HG03135 (cell line): ENCODE results near the gene CAMK2B.

Experiments
- ATAC-seq: cut with Tn5 transposase; IDR thresholded peaks from one replicate; pipeline ENCODE4 v1.9.1; 2021; ENCODE audit warnings: mild to moderate bottlenecking, moderate library complexity; ENCODE audit not compliant: unreplicated experiment

Gene CAMK2B

GRCh38 chr7:44325201-44325671 is at the start of gene CAMK2B:
TSS of gene CAMK2B (minus strand) at chr7:44325594. CDS start at chr7:44325421, 173 bp downstream.
- no peak for ATAC-seq

GRCh38 chr7:44374007-44374763 is 48.8 kb upstream of the CAMK2B start:
- ATAC-seq, result no peak

- no peak for ATAC-seq
Measured at GRCh38 chr7:44373418-44373740, 48.0 kb upstream of the CAMK2B start.

- no peak for ATAC-seq
Measured at GRCh38 chr7:44372560-44373417, 47.4 kb upstream of the CAMK2B start.

DNA sequence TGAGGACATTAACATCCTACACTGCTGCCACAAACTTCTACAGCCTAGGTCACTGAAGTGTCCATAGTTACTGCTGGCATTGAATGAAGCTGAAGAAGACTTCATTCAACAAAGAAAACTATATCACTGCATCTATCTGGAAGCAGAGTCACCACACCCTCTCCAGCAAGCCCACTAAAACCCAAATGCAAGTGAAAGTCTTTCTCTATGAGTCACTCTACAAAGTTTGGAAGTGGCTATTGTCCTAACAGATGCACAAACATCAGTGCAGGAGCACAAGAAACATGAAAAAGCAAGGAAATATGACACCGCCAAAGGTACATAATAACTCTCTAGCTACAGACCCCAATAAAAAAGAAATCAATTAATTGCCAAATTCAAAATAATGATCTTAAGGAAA is 43.5 kb upstream of the CAMK2B start:
- no peak for ATAC-seq

- no peak for ATAC-seq
Measured at GRCh38 chr7:44368455-44368854, 43.1 kb upstream of the CAMK2B start.

GRCh38 chr7:44367475-44368043 is 42.2 kb upstream of the CAMK2B start:
- ATAC-seq, result no peak

DNA sequence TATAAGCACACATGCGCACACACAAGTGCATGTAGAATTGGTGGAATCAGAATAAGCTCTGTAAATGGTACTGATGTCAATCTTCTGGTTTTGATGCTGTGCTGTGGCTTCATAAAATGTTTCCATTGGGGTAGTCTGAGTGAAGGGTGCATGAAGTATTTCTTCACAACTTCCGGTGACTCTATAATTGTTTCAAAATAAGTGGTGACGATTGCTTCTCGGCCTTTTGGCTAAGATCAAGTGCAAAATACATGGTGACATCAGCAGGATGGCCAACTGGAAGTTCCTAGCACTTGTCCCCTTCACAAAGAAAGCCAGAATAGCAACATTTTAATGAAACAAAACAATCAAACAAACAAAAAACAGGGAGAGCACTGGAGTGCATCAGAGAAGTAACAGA is 41.6 kb upstream of the CAMK2B start:
- no peak for ATAC-seq

DNA sequence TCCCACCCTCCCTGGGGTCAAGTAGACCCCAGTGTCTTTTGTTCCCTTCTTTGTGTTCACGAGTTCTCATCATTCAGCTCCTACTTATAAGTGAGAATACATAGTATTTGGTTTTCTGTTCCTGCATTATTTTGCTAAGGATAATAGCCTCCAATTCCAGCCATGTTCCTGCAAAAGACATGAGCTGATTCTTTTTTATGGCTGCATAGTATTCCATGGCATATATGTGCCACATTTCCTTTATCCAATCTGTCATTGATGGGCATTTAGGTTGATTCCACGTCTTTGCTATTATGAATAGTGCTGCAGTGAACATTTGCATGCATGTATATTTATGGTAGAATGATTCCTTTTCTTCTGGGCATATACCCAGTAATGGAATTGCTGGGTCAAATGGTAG is 28.3 kb upstream of the CAMK2B start:
- ATAC-seq, result no peak

- no peak for ATAC-seq
Measured at GRCh38 chr7:44348851-44349781, 23.7 kb upstream of the CAMK2B start.

- ATAC-seq, result no peak
Measured at GRCh38 chr7:44348300-44348699, 22.9 kb upstream of the CAMK2B start.

DNA sequence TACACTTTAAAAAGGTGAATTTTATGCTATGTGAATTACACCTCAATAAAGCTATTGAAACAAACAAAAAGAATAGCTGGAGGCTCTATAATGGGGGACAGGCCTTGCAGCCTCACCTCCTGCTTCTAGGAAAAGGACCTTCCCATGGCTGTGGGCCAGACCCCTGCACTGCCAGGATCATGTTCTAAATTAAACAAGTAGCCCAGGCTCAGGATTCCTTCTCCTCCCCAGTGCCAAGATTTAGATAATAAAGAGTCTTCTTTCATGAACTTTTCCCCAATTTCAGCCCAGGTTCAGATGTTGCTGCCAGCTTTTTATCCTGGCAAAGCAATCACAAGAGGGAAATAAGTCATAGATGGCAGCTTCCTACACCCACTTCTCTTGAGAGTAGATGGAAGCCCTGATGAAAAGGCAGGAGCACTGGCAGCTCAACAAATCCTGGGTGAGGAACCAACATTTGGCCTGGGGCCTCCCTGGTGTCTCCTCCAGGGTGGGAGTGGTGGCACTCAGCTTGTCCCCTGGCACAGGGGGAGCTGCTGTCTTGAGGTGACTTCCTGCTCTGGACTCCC is 22.2 kb upstream of the CAMK2B start:
- ATAC-seq, result no peak

DNA sequence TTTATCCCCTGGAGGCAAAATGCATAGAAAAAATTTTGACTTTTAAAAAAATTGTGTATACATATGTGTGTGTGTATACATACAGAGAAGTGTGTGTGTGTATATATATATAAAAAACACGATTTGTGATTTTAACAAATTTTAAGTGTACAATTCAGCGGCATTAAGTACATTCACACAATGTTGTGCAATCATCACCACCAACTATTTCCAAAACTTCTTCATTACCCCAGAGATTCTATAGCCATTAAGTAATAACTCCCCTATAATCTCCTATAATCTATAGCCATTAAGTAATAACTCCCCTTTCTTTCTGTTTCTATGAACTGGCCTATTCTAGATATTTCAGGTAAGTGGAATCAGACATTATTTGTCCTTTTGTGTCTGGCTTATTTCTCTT is 20.7 kb upstream of the CAMK2B start:
- ATAC-seq, result no peak

DNA sequence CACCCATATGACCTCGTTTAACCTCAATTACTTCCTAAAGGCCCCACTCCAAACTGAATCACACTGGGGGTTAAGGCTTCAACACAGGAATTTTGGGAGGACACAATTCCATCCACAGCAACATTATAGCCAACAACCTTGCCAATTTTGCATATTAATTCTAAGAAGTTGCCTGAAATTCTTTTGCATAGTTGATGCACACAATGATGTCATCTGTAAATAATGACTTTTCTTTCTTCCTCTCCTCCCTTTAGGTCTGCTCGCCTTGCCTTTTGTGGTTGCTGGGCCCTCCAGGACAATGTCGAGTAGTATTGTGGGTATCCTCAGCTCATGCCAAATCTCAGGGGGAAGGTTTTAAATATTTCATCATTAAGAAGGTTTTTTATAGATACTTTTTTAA is 16.0 kb upstream of the CAMK2B start:
- ATAC-seq, result no peak

- no peak for ATAC-seq
Measured at GRCh38 chr7:44338600-44338999, 13.2 kb upstream of the CAMK2B start.

GRCh38 chr7:44336491-44336890 is 11.1 kb upstream of the CAMK2B start:
- ATAC-seq, result no peak

- ATAC-seq, result no peak
Measured at GRCh38 chr7:44335184-44335583, 9.8 kb upstream of the CAMK2B start.

- no peak for ATAC-seq
Measured at GRCh38 chr7:44334734-44335097, 9.3 kb upstream of the CAMK2B start.

DNA sequence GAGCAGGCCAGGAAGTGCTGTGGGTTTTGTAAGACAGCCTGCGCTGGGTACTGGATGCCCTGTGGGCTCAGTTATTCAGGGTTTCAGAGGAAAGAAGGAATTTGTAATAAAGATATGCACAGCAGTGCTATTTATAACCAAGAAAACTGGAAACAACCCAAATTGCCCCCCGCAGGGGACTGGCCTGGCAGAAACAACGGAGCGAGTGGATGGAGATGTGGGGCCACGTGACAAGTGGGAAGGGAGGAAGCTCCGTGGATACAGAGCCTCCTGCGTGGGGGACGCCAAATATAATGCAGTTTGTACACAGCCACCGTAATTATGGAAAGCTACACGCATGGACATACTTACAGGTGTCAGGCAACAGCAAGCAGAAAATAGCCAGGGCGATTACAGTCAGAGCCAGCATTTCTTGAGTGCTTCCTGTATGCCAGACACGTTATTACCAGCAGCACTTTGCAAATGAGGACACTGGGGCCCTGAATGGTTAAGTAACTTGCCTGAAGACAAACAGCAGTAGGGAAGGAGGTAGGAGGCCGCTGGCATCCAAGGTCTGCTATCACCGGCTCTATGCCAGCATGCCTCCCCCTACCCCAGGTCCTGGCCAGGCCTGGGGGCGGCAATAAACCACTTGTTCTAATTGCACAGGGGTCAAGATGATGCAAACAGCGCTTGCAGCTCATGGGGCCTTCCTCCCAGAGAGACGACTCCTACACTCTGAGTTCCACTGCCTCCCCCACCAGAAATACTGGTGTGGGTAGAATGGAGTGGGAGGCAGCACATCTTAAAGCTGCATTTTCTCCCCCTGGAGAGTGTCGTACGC is 8.7 kb upstream of the CAMK2B start:
- ATAC-seq, result no peak

DNA sequence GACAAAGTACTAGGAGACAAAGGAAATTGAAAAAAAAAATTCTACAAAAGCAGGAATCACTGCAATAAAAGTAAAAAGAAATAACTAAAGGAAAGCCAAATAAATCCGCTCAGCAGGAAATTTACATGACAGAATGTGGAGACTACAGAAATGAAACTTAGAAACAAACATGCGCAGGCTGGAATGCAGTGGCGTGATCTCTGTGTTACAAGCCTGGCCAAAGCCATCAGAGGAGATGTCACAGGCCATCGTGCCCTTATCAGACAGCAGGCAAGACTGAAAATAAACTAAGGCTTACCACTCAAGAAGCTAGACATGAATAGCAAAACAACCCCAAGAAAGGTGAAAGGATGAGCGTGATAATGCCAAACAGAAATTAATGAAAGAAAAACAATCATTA is 6.3 kb upstream of the CAMK2B start:
- ATAC-seq, result no peak
